Measurements from ENCODE around the gene GPR62.

The GPR62 gene

GRCh38 chr3:51946796-51947195, 8.4 kb upstream of the GPR62 start:
- H3K4me3 ChIP-seq (ENCODE audit: low read depth, low read length): no peak overlapping the region
- no peak overlapping the region for H2AFZ ChIP-seq (ENCODE audit: low read length, unreplicated experiment)
- peaks cover 12% of the 10 kb centered on the region for H3K4me1 ChIP-seq (ENCODE audit: control insufficient read depth, insufficient read depth, low read length, unreplicated experiment)
- no peaks in the 10 kb centered on the region for H3K27me3 ChIP-seq (ENCODE audit: insufficient read depth, low read length)
- no peaks in the 10 kb centered on the region for H3K79me2 ChIP-seq (ENCODE audit: control insufficient read depth, insufficient read depth, low read length, unreplicated experiment)
- H3K27ac ChIP-seq (ENCODE audit: low read depth, low read length): no peak overlapping the region
- 0 out of 2 replicates have a peak, but pooled peaks cover 2% of the 10 kb centered on the region for H3K36me3 ChIP-seq (ENCODE audit: insufficient read depth, low read length)

DNA sequence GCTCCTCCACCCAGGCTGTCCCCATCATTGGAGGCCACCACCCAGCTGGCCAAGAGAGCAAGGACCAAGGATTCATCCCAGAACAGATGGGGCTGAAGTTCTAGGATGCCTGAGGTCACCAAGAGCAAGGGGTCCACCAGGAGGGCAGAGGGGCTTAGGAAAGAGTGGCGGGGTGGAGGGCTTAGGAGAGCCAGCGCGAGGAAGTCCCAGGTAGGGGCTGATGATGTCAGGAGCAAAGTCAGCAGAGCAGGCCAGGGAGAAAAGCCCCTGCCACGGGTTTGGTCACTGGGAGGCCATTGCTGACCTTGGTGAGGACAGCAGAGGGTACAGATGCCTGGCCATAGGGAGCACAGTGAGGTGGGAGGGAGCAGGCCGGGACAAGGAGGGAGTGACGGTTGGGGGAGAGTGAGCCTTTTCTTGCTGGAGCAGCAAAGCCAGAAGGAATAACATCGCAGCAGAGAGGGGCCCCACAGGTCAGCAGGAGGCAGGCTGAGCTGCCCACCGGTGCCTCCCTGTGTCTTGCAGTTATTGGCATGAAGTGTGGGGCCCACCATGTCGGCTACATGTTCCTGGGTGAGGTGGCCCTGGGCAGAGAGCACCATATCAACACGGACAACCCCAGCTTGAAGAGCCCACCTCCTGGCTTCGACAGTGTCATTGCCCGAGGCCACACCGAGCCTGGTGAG, 7.8 kb upstream of the GPR62 start:
- H3K36me3 ChIP-seq (ENCODE audit: insufficient read depth, low read length): 0 out of 2 replicates have a peak, but pooled peaks cover 2% of the 10 kb centered on the region
- H3K4me3 ChIP-seq (ENCODE audit: low read depth, low read length): no peak overlapping the region
- no peak overlapping the region for H3K27ac ChIP-seq (ENCODE audit: low read depth, low read length)
- H3K4me1 ChIP-seq (ENCODE audit: control insufficient read depth, insufficient read depth, low read length, unreplicated experiment): peaks cover 11% of the 10 kb centered on the region
- no peak overlapping the region for H2AFZ ChIP-seq (ENCODE audit: low read length, unreplicated experiment)
- H3K27me3 ChIP-seq (ENCODE audit: insufficient read depth, low read length): no peaks in the 10 kb centered on the region
- H3K79me2 ChIP-seq (ENCODE audit: control insufficient read depth, insufficient read depth, low read length, unreplicated experiment): no peaks in the 10 kb centered on the region

DNA sequence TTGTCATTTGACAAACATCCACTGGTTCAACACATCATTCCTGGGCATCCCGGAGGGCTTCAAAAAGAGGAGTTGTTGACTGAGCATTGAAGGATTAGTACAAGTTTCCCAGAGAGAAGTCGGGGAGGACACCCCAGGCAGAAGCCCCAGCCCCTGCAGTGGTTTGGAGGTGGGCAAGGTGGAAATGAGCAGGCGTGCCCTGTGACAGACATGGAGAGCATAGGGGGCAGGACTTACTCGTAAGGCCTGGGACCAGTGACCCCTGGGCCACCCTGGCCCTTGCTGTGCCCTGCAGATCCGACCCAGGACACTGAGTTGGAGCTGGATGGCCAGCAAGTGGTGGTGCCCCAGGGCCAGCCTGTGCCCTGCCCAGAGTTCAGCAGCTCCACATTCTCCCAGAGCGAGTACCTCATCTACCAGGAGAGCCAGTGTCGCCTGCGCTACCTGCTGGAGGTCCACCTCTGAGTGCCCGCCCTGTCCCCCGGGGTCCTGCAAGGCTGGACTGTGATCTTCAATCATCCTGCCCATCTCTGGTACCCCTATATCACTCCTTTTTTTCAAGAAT, 7.1 kb upstream of the GPR62 start:
- Histone ChIP-seq H3K79me2 (ENCODE audit: control insufficient read depth, insufficient read depth, low read length, unreplicated experiment) (no peaks in the 10 kb centered on the region), H3K27ac (ENCODE audit: low read depth, low read length) (no peak overlapping the region), H2AFZ (ENCODE audit: low read length, unreplicated experiment) (no peak overlapping the region), H3K4me1 (ENCODE audit: control insufficient read depth, insufficient read depth, low read length, unreplicated experiment) (peaks cover 8% of the 10 kb centered on the region), H3K36me3 (ENCODE audit: insufficient read depth, low read length) (0 out of 2 replicates have a peak, but pooled peaks cover 2% of the 10 kb centered on the region), H3K4me3 (ENCODE audit: low read depth, low read length) (no peak overlapping the region), H3K27me3 (ENCODE audit: insufficient read depth, low read length) (no peaks in the 10 kb centered on the region)

- H2AFZ ChIP-seq (ENCODE audit: low read length, unreplicated experiment): no peak overlapping the region
- H3K27ac ChIP-seq (ENCODE audit: low read depth, low read length): no peak overlapping the region
- H3K4me1 ChIP-seq (ENCODE audit: control insufficient read depth, insufficient read depth, low read length, unreplicated experiment): peaks cover 10% of the 10 kb centered on the region
- H3K4me3 ChIP-seq (ENCODE audit: low read depth, low read length): no peak overlapping the region
- 0 out of 2 replicates have a peak, but pooled peaks cover 2% of the 10 kb centered on the region for H3K36me3 ChIP-seq (ENCODE audit: insufficient read depth, low read length)
- H3K79me2 ChIP-seq (ENCODE audit: control insufficient read depth, insufficient read depth, low read length, unreplicated experiment): no peaks in the 10 kb centered on the region
- no peaks in the 10 kb centered on the region for H3K27me3 ChIP-seq (ENCODE audit: insufficient read depth, low read length)
These were observed 6.1 kb upstream of the GPR62 start for GRCh38 chr3:51949121-51949520.

GRCh38 chr3:51950899-51951298, 4.3 kb upstream of the GPR62 start:
- Histone ChIP-seq H3K27ac (ENCODE audit: low read depth, low read length) (no peak overlapping the region), H3K27me3 (ENCODE audit: insufficient read depth, low read length) (no peaks in the 10 kb centered on the region), H3K36me3 (ENCODE audit: insufficient read depth, low read length) (0 out of 2 replicates have a peak, but pooled peaks cover 2% of the 10 kb centered on the region), H2AFZ (ENCODE audit: low read length, unreplicated experiment) (no peak overlapping the region), H3K79me2 (ENCODE audit: control insufficient read depth, insufficient read depth, low read length, unreplicated experiment) (no peaks in the 10 kb centered on the region), H3K4me1 (ENCODE audit: control insufficient read depth, insufficient read depth, low read length, unreplicated experiment) (peaks cover 10% of the 10 kb centered on the region), H3K4me3 (ENCODE audit: low read depth, low read length) (no peak overlapping the region)

DNA sequence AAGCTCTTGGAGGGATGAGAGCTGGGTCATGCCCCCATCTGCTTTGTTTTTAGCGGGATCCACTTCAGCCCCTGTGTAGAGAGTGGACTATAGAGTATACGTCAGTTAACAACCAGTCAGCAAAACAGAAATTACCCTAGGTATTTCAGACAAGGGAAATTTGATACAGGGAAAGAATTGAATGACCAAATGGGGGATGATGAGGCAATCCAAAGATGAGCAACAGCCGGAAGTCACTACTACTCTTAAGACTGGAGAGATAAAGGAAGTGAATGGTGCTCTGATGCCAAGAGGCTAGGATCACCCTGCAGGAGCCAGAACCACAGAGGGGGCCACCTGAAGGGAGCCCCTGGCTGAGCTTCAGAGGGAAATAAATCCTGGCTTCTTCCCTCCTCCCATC, 1.7 kb upstream of the GPR62 start:
- H3K79me2 ChIP-seq (ENCODE audit: control insufficient read depth, insufficient read depth, low read length, unreplicated experiment): no peaks in the 10 kb centered on the region
- no peak overlapping the region for H3K4me3 ChIP-seq (ENCODE audit: low read depth, low read length)
- H3K27me3 ChIP-seq (ENCODE audit: insufficient read depth, low read length): no peaks in the 10 kb centered on the region
- no peak overlapping the region for H2AFZ ChIP-seq (ENCODE audit: low read length, unreplicated experiment)
- H3K4me1 ChIP-seq (ENCODE audit: control insufficient read depth, insufficient read depth, low read length, unreplicated experiment): peaks cover 10% of the 10 kb centered on the region
- H3K27ac ChIP-seq (ENCODE audit: low read depth, low read length): peak overlapping the region; percentile 23; the same call in 1 of the 2 replicates
- H3K36me3 ChIP-seq (ENCODE audit: insufficient read depth, low read length): 0 out of 2 replicates have a peak, but pooled peaks cover 2% of the 10 kb centered on the region

DNA sequence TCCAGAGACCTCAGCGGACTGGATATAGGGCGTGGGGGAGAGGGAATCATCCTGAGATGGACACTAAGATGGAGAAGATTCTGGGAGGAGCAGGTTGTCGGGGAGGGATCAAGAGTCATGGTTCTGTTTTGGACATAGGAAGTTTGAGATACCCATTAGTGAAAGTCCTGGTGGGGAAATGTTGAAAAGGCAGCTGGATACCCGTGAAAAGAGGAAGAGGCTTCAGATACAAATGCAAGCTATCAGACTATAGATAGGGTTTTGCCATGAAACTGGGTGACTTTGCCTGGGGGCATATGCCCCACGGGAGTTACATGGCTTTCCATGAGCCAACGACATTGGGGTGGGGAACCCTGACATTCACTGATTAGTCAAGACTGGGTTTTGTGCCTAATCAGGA, 1.1 kb upstream of the GPR62 start:
- Histone ChIP-seq H3K27me3 (ENCODE audit: insufficient read depth, low read length) (no peaks in the 10 kb centered on the region), H2AFZ (ENCODE audit: low read length, unreplicated experiment) (no peak overlapping the region), H3K36me3 (ENCODE audit: insufficient read depth, low read length) (0 out of 2 replicates have a peak, but pooled peaks cover 1% of the 10 kb centered on the region), H3K4me1 (ENCODE audit: control insufficient read depth, insufficient read depth, low read length, unreplicated experiment) (peaks cover 10% of the 10 kb centered on the region), H3K79me2 (ENCODE audit: control insufficient read depth, insufficient read depth, low read length, unreplicated experiment) (no peaks in the 10 kb centered on the region), H3K27ac (ENCODE audit: low read depth, low read length) (no peak overlapping the region), H3K4me3 (ENCODE audit: low read depth, low read length) (no peak overlapping the region)

DNA sequence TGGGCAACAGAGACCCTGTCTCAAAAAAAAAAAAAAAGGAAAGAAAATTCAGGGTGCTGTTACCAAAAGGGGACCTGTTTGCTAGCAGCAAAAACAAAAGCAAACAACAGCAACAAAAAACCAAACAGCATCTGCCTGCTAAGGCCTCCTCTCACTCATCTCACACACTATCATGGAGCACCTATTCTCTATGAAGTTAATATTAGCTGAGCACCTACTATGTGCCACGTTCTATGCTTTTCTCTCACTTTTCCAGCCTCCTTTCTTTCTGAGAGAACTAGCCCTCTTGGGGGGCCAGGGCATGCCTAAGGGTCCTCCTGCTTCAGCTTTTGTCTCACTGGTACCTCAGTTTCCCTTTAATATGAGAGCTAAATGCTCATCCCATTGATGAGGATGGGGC, 468 bp upstream of the GPR62 start:
- H3K79me2 ChIP-seq (ENCODE audit: control insufficient read depth, insufficient read depth, low read length, unreplicated experiment): no peaks in the 10 kb centered on the region
- H3K4me1 ChIP-seq (ENCODE audit: control insufficient read depth, insufficient read depth, low read length, unreplicated experiment): peaks cover 10% of the 10 kb centered on the region
- H3K4me3 ChIP-seq (ENCODE audit: low read depth, low read length): no peak overlapping the region
- H3K27me3 ChIP-seq (ENCODE audit: insufficient read depth, low read length): no peaks in the 10 kb centered on the region
- no peak overlapping the region for H2AFZ ChIP-seq (ENCODE audit: low read length, unreplicated experiment)
- H3K36me3 ChIP-seq (ENCODE audit: insufficient read depth, low read length): no peaks in the 10 kb centered on the region
- H3K27ac ChIP-seq (ENCODE audit: low read depth, low read length): no peak overlapping the region

- Histone ChIP-seq H3K4me1 (ENCODE audit: control insufficient read depth, insufficient read depth, low read length, unreplicated experiment) (peaks cover 10% of the 10 kb centered on the region), H3K27ac (ENCODE audit: low read depth, low read length) (no peak overlapping the region), H2AFZ (ENCODE audit: low read length, unreplicated experiment) (no peak overlapping the region), H3K36me3 (ENCODE audit: insufficient read depth, low read length) (no peaks in the 10 kb centered on the region), H3K79me2 (ENCODE audit: control insufficient read depth, insufficient read depth, low read length, unreplicated experiment) (no peaks in the 10 kb centered on the region), H3K27me3 (ENCODE audit: insufficient read depth, low read length) (no peaks in the 10 kb centered on the region), H3K4me3 (ENCODE audit: low read depth, low read length) (no peak overlapping the region)
These were observed 951 bp downstream of the GPR62 start for GRCh38 chr3:51955893-51956770.

- Histone ChIP-seq H3K79me2 (ENCODE audit: control insufficient read depth, insufficient read depth, low read length, unreplicated experiment) (no peaks in the 10 kb centered on the region), H3K4me1 (ENCODE audit: control insufficient read depth, insufficient read depth, low read length, unreplicated experiment) (peaks cover 10% of the 10 kb centered on the region), H3K27ac (ENCODE audit: low read depth, low read length) (no peak overlapping the region), H3K27me3 (ENCODE audit: insufficient read depth, low read length) (no peaks in the 10 kb centered on the region), H2AFZ (ENCODE audit: low read length, unreplicated experiment) (no peak overlapping the region), H3K36me3 (ENCODE audit: insufficient read depth, low read length) (no peaks in the 10 kb centered on the region), H3K4me3 (ENCODE audit: low read depth, low read length) (no peak overlapping the region)
These were observed 2.5 kb downstream of the GPR62 start for GRCh38 chr3:51957520-51958205.

Data from ACC112 (cell line).